ENCODE results near the gene DHODH.

The DHODH gene

DNA sequence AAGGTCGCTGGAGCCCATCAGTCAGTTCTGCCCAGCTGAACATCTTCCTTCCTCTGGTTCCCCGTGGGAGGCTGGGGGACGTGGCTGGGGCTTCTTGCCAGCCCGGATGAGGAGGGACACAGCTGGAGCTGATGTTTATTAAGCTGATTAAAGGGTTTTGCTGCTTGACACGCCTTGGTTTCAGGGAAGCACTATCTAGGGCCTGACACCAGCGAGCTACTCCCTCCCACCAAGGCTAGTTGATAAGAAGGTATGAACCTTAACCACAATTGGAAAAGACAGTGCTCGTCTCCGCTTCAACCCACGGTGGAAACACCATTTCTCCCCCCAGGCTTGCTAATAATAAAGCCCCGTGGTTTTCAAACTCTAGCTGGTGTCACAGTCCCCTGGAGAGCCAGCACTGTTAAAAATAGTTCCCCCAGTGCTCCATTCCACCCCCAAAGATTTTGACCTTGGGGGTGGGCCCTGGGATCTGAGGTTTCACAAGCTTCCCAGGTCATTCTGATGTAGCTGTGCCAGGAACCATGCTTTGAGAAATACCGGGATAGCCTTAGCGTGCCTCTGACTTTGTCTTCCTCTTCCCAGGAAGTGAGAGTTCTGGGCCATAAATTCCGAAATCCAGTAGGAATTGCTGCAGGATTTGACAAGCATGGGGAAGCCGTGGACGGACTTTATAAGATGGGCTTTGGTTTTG, 5.5 kb downstream of the DHODH start:
- DNase-seq (ENCODE audit: low read depth in 2 of 2): no peak

DNA sequence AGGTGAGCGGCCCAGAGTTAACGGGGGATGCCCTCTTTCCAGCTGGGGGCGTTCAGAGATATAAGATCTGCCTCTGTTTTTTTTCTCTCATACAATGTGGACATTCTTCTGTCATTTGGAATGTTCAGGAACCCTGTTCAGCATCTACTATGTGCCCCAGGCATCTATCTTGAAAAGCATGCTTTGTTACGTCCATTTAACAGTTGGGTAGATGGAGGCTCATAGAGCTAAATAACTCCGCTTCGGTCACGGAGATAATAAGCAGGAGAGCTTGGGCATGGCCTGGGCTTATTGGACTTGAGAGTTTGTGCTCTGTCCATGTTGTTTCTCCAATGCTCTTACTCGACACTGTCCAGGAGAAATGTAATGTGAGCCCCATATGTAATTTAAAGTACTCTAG, 6.1 kb downstream of the DHODH start:
- no peak for DNase-seq (ENCODE audit: low read depth in 2 of 2)

DNA sequence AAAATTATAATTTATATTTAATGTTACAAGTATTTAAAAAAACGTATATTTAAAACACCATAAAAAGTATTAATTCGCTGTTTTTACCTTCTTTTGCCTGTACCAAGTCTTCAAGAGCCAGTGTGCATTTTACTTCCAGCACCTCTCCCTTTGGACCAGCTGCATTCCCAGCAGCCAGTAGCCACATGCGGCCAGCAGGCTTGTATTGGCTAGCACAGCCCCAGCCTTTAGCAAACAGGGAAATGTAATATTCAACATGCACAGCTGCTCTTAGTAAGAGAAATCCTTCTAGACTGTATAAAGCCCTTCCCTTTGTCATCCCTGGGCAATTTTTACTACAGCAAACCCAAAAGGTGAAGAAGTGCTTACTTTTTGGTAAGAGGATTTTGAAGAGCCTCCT, 6.6 kb downstream of the DHODH start:
- DNase-seq (ENCODE audit: low read depth in 2 of 2): no peak

DNA sequence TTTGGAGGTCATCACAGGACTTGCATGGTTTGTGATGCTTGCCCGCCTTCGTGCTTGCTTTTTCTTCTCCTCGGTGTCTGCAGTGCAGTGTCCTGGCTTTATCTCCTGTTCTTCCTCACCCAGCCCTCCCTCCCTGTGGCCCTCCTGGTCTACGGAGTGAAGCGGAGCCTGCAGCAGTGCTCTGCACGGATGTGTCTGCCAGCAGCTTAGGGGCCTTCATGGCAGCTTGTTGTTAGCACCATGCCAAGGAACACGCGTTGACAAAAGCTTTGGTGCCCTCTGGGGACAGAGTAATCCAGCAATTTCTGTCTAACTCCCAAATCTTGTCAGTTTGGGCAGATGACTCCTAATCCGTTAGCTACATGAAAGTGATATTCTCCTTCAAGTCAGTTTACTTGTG, 9.9 kb downstream of the DHODH start:
- DNase-seq (ENCODE audit: low read depth in 2 of 2): no peak

DNA sequence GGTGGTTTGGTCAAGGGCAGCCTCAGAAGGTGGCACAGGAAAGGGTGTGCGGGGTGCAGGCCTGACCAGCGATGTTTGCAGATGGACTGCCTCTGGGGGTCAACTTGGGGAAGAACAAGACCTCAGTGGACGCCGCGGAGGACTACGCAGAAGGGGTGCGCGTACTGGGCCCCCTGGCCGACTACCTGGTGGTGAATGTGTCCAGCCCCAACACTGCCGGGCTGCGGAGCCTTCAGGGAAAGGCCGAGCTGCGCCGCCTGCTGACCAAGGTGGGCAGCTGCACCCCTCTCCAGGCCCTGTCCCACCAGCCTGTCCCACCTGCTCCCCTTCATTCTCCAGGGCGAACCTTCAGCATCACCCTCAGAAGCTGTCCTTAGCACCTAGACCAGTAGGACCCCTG, 12.5 kb downstream of the DHODH start:
- DNase-seq (ENCODE audit: low read depth in 2 of 2): no peak

DNA sequence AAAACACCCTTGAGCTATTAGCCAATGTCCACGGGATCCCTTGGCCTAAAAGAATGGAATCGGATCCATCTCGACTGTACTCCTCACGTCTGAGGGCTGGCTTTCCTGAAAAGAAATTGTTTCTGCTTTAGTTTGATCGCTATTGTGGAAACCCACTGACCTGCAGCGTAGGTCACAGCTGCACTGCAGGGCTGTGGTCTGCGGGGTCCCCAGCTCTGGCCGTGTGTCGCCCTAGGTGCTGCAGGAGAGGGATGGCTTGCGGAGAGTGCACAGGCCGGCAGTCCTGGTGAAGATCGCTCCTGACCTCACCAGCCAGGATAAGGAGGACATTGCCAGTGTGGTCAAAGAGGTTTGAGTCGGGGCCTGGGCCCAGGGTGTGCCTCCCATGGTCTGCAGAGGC, 13.6 kb downstream of the DHODH start:
- no peak for DNase-seq (ENCODE audit: low read depth in 2 of 2)

DNA sequence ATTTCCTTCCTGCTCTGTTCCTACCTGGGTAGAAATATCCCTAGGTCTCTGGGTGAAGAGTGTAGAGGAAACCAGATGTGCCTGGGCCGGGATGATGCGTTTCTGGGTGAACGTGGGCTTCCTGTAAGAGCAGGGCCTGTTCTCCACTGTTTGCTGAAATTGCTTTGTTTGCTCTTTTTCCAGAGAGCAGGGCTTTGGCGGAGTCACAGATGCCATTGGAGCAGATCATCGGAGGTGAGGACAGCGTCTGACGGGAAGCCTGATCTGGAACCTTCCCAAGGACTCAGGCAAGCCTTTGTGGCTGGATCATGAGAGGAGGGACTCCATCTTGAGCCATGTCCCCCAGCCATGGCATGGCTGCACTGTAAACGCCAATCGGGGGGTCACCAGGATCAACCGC, 15.4 kb downstream of the DHODH start:
- DNase-seq (ENCODE audit: low read depth in 2 of 2): no peak

DNA sequence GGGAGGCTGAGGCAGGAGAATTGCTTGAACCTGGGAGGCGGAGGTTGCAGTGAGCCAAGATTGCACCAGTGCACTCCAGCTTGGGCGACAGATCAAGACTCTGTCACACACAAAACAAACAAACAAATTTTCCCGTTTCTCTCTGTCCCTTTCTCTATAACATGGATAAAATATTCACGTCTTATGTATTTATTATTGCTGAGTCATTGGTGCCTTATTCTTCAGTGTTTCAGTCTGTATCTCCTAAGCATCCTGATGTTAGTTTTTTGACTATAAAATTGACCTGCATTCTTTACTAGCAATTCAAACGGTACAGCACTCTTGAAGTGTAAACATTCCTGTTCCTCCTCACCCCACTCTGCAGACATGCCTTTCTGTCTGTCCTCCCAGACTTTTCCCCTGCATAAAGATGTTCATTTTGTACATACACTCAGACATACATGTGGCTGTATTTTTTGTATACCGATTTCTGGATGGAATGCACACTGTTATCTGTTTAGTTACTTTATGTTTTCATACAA, 16.4 kb downstream of the DHODH start:
- no peak for DNase-seq (ENCODE audit: low read depth in 2 of 2)

DNA sequence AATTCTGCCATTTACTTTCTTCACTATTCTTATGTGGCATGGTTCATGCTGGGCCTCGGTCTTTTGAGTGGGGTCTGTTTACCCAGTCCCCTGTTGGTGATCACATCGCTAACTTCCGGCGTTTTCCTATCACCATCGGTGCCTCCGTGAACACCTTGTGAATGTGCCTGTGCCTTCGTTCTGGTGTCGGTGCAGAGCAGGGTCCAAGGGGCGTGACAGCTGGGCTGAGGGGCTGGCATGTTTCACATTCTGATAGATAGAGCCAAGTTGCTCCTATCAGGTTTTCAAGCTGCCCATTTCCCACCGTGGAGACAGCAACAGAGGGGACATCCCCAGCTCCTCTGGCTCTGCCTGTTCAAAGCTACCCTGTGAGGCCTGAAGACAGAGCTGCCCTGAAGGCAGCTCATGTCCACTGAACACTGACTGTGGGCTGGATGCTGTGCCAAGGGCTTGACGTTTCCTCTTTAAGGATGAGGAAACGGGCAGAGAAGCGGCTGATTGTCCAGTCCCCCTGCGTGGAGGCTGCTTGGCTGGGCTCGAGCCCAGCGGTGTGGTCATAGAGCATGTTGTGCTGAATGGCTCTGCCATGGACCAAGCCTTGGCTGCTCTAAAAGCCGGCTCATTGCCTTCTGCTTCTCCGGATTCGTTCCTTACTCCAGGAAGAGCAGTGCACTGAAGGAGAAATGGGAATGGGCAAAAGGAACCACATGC, 17.0 kb downstream of the DHODH start:
- DNase-seq (ENCODE audit: low read depth in 2 of 2): no peak

DNA sequence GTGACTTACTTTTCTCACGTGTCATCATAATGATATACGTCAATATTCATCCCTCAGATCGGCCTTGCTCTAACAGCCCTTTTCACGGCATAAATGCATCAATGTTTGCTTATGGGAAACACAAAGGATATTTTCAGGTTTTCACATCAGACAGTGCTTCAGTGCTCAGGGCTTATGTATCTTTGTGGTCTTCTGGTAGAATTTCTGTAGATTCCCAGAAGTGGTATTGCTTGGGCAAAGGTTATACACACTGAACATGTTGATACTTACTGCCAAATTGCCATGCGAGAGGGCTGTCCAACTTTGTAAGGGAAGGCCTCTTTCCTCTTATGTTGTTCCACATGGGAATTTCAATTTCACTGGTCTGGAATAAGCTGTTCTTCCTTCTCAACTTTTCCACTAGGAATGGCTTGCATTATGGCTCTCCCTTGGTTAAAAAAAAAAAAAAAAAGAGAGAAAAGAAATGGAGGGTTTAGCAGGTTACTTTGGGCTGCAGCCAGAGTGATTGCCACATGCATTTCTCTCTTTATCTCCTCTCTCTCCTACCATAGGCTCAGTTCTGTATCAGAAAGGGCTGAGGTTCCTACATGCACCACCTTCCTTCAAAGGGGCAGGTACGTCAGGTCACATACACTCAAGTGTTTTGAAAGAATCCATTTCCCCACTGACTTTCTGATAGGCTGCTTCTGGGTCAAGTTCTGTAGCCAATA, 19.3 kb downstream of the DHODH start:
- no peak for DNase-seq (ENCODE audit: low read depth in 2 of 2)

DNA sequence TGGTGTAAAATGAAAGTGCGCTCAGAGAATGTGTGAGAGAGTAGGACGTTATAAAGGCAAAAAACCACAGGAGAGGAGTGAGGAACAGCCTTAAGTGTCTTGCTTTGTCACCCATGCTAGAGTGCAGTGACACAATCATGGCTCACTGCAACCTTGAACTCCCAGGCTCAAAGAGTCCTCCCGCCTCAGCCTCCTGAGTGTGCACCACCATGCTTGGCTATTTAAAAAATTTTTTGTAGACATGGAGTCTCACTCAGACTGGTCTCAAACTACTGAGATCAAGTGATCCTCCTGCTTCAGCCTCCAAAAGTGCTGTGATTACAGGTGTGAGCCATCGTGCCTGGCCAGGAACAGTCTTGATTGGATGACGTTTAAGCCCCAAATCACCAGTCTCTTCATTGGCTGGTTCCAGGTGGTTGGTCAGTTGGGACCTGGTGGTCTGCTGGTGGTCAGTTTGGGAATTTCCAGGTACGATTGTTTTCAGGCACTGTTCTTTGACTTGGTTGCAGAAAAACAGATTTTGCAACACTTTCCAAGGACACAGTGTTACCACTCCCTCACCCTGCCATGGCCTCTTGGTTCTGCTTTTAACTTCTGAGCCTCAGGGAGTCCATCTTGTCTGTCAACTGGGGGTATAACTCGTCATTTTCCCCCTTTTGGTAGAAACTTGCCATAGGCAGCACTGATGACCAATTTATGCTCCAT, 21.2 kb downstream of the DHODH start:
- no peak for DNase-seq (ENCODE audit: low read depth in 2 of 2)

DNA sequence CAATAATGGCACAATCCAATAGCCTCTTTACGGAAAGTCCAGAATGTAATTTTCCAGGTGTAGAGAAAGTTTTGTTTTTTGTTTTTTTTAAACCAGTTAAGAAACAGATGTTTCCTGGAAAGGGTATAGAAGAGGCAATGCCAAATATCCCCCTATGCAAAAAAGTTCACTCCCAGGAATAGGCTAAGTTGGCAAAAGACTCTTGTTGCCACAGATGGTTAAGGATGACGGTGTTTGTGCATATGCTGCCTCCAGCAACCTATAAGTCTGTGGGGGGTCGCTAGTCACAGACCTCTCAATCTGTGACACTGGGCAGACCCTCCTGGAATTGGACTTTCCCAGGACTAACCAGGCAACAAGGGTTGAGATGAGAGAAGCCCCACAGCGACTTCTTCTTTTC, 24.9 kb downstream of the DHODH start:
- DNase-seq (ENCODE audit: low read depth in 2 of 2): no peak

DNA sequence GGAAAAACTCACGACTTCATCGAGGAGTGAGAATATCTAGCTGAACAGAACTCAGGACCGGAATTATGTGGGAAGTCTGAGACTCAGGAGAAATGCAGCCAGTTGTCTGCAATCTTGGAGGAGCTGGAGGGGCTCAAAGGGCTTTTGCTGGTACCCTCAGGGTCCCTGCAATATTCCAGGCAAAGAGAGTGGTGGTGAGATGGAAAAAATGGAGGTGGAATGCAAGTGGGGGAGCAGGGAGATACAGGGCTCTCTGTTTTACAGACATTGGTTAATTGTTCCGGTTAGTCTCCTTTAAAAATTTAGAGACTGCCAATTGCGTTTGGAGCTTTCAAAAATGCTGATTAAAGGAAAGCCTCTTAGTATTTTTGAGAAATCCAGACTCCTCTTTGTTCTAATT, 27.6 kb downstream of the DHODH start:
- no peak for DNase-seq (ENCODE audit: low read depth in 2 of 2)

DNA sequence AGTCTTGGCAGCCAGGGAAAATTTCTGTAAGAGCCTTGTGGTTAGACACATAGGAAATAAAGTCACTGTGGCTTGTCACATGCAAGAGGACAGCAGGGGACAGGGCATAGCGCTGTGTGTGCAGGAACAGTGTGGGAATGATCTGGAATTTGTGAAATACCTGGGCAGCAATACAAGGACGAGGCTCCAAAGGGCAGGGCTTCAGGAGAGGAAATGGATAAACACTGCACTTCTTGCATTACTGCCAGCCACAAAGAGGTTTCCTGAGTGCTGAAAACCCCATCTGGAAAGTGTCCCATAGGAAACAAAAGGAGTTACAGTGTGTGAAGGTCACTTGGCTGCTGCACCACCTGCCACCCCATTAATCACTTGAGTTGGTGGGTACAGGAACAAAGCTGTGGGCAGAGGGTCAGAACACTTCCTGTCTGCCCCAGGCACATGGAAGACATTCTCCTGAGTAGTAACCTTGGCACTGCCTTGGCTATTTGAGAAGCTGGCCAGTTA, 33.7 kb downstream of the DHODH start:
- DNase-seq (ENCODE audit: low read depth in 2 of 2): no peak

DNA sequence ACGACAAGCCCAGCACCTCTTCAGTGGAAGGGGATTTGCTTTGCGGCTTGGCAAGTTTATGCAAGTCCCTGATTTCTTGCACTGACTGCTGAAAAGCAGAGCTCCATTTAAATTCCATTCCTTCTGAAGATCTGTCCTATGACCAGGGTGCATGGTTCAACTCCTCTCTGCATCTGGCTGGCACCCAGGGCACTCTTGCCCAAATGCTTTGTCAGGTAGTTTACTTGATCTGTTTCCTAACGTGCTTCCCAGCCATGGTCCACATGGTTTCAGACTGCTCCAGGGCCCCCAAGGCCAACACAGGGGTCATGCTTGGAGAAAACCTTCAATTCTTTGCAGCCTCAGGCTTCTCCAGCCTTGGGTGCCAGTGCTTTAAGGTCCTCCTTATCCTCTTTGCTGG, 34.5 kb downstream of the DHODH start:
- no peak for DNase-seq (ENCODE audit: low read depth in 2 of 2)

DNA sequence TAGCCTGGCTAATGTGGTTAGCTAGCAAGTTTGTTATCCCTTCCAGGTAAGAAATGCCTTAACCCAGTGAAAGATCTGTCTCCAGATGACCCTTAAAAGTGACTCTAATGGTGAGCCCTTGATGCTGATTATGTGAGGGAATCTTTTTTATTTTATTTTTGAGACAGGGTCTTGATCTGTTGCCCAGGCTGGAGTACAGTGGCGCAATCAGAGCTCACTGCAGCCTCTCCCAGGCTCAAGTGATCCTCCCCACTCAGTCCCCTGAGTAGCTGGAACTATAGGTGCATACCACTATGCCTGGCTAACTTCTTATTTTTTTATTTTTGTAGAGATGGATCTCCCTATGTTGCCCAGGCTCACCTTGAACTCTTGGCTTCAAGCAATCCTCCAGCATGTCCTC, 35.0 kb downstream of the DHODH start:
- no peak for DNase-seq (ENCODE audit: low read depth in 2 of 2)

DNA sequence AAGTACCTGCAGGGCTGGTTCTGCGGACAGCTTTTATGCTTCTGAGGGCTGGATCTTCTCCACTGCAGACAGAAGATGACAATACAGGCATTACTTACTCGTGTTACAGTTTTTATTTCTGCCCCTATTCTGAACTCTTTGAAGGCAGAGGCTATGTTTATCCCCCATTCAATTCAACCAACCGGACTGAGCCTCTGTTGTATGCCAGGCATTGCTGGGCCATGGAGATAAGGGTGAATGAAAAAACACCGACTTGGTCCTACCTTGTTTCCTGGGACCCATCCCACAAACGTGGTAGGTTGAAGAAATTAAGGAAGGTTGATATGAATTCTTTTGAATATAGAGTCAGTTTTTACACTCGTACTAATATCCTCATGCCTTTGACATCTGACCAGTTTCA, 35.8 kb downstream of the DHODH start:
- DNase-seq (ENCODE audit: low read depth in 2 of 2): no peak

DNA sequence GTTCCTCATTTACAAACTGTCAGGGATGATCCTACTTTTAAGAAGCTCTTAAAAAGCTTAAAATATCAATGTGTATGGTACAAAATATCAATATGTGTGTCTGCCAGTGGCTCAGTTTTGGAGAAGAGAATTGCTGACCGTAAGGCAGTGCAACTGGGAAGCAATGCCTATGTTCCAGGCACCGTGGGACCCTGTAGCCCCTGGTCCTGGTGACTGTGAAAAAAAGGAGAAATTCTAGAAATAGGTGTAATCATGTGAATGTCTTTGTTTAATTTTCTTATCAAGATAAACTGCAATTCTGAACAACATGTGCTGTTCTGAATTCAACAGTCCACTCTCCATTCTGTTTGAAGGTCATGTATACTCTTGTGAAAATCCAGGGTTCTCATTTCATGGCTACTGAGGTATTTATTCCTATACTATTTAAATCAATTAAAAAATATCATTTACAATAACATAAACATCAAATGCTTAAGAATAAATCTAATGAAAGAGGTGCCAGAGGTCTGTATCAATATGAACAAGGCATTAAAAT, 36.3 kb downstream of the DHODH start:
- DNase-seq (ENCODE audit: low read depth in 2 of 2): no peak

DNA sequence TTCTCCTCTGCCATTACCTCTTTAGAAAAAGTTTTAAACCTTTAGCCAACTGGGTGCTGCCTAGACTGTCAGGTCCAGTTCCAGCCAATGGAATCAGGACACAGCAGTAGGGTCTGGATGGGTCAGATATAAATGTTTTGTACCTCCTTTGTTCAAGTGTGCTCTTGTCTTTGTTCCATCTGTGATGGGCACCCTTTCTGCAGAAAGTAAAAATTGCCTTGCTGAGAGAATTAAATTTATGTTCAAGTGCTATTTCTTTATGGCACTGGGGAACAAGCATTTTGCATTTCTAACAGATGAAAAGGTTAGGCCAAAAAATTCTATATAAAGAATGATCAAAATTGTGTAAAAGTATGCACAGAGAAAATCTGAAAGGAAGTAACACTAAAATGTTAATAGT, 40.6 kb downstream of the DHODH start:
- DNase-seq (ENCODE audit: low read depth in 2 of 2): no peak

DNA sequence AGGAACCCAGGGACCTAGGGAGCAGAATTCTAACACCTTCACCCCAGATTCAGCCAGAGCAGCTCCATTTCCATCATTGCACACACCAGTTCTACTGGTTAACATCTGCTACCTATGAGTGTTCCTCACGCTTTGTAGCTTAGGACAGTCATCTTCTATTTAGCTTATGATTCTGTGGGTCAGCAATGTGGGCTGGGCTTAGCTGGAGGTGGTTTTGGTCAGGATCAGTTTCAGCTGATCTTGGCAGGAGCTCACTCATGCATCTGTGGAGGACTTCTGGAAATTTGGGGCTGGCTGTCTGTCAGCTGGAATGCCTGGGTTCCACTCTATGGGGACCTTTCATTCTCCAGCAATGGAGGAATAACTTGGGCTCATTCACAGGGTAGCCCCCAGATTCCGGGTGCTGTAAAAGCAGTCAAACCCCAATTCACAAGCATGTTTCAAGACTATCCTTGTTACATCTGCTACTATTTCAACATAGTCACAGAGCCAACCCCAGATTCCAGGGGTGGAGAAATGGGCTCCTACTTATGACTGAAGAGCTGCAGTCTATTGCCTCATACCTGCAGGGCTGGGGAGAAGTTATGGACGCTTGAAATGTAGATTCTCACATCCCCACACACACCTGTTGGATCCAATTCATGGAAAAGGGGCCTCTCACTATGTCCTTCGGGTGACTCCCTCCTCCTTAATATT, 42.4 kb downstream of the DHODH start:
- no peak for DNase-seq (ENCODE audit: low read depth in 2 of 2)

DNA sequence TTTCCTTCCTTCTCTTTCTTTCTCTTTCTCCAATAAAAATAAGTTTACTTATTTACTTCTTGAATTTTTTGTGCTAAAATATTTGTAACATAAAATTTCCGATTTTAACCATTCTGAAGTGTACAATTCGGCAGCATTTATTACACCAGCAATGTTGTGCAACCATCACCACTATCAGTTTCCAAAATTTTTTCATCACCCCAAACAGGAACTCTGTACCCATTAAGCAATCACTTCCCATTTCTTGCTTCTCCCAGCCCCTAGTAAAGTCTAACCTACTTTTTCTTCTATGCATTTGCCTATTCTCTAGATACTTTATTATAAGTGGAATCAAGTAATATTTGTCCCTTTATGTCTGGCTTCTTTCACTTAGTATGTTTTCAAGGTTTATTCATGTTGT, 43.3 kb downstream of the DHODH start:
- DNase-seq (ENCODE audit: low read depth in 2 of 2): no peak

Data from stimulated activated CD4-positive, alpha-beta T cell treated with anti-CD3 and anti-CD28 coated beads, Interleukin-4, amount 100 ng/mL, for 48 hours (primary cell).